Breast epithelium (tissue), 4 donors: ENCODE measurements around the gene VSNL1. TPM values are rescaled to one million over a fixed set of nuclear protein-coding genes. Genes with fewer than 3 reads are reported as not detected.

Source experiments
- DNase-seq, 2 donors: peaks; one replicate each; pipeline ENCODE4 v3.0.0-alpha.2; 2019; ENCODE audit warnings: low spot score in 2 of 2
- H3K27ac ChIP-seq, 2 donors: fragments of 200-600 bp; sonication (generic) in 1 of 2; one replicate each; pipeline ENCODE4 v1.5.1; 2016 to 2019; ENCODE audit warnings: mild to moderate bottlenecking in 1 of 2
- H3K27me3 ChIP-seq, 2 donors: fragments of 200-600 bp; sonication (generic) in 1 of 2; one replicate each; pipeline versions ENCODE4 v1.5.1 to v1.6.0; 2017 to 2019; ENCODE audit warnings: control low read depth in 1 of 2, mild to moderate bottlenecking in 1 of 2
- H3K36me3 ChIP-seq: fragments of 200-600 bp; one replicate; pipeline ENCODE4 v1.5.1; 2019
- H3K4me1 ChIP-seq, 2 donors: fragments of 200-600 bp; sonication (generic); one replicate each; pipeline ENCODE4 v1.5.1; 2016 to 2019; ENCODE audit warnings: control low read depth in 1 of 2
- H3K4me3 ChIP-seq, 3 donors: fragments of 200-600 bp; sonication (generic); 1 replicate in 2 of 3; 2 replicates in 1 of 3; pipeline ENCODE4 v1.5.1; 2016 to 2019; ENCODE audit warnings: mild to moderate bottlenecking in 3 of 3, moderate library complexity in 2 of 3
- H3K9me3 ChIP-seq, 2 donors: fragments of 200-600 bp; sonication (generic) in 1 of 2; one replicate each; pipeline ENCODE4 v1.5.1; 2016 to 2019; ENCODE audit warnings: control low read depth in 1 of 2
- CTCF ChIP-seq, 3 donors: fragments of 450-650 bp; IDR thresholded peaks; one replicate each; pipeline ENCODE4 v1.5.1; 2016 to 2017; ENCODE audit warnings: antibody characterized with exemption in 3 of 3, mild to moderate bottlenecking in 3 of 3, moderate library complexity in 3 of 3
- POLR2A ChIP-seq: fragments of 450-650 bp; IDR thresholded peaks from one replicate; pipeline ENCODE4 v1.6.1; 2016; ENCODE audit warnings: antibody characterized with exemption, mild to moderate bottlenecking, moderate library complexity
- POLR2AphosphoS5 ChIP-seq, 3 donors: sonication (generic); formaldehyde crosslinking; IDR thresholded peaks; one replicate each; pipeline ENCODE4 v1.6.1; 2017; ENCODE audit warnings: antibody characterized with exemption in 3 of 3
- intact Hi-C: fragments of 100-400 bp; cut with DNase I; formaldehyde crosslinking; loops from one replicate; pipeline ENCODE4 v1.15.1; 2023; ENCODE audit warnings: low total_unique reads
- total RNA-seq, 3 donors: library from RNA; depleted of rRNA; stranded (reverse); fragments of >200 nt; gene quantifications; one replicate each; pipeline ENCODE4 v1.1.0, GENCODE V29; 2016

The VSNL1 gene
- total RNA-seq, 3 donors from 2014 or later: 0.80 to 6.9 (median 2.6) TPM

GRCh38 chr2:17547737-17548136 lies 7.2 kb downstream of the VSNL1 start:
- no peak for TF ChIP-seq CTCF (IDR thresholded peaks at IDR 0.05)
- no peak for TF ChIP-seq POLR2A
- no peak for TF ChIP-seq POLR2AphosphoS5 (IDR thresholded peaks at IDR 0.05)
- Histone ChIP-seq H3K27me3 (no peaks in the 10 kb centered on the region), H3K4me1 (no peaks in the 10 kb centered on the region), H3K4me3 (no peak overlapping the region), H3K36me3 (no peaks in the 10 kb centered on the region), H3K27ac (no peak overlapping the region), H3K9me3 (no peaks in the 10 kb centered on the region)
- intact Hi-C loops: no loop called here
- DNase-seq: no peak

DNA sequence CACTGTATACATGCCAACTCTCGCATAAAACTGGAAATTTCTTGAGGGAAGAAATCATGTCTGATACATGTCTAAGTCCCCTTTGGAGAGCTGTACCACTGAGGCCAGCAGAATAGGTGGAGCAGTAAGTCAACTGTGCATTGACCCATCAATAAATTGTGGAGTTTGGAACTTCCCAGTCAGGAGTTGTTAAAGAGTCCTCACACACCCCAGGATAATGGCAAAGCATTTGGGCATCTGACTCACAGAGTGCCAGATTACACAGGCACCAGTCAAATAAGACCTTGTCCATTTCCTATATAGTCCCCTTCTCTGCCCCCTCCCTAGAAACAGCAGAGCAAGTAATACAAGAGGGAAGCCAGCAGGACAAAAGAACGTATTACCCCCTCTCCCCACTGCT lies 10.4 kb downstream of the VSNL1 start:
- TF ChIP-seq CTCF (IDR thresholded peaks at IDR 0.05) (no peak), POLR2AphosphoS5 (IDR thresholded peaks at IDR 0.05) (no peak), POLR2A (no peak)
- intact Hi-C loops: no loop called here
- Histone ChIP-seq H3K4me1 (no peaks in the 10 kb centered on the region), H3K36me3 (no peaks in the 10 kb centered on the region), H3K9me3 (no peaks in the 10 kb centered on the region), H3K27me3 (no peaks in the 10 kb centered on the region), H3K27ac (no peak overlapping the region), H3K4me3 (no peak overlapping the region)
- DNase-seq: no peak

GRCh38 chr2:17555150-17555549 lies 14.7 kb downstream of the VSNL1 start:
- Histone ChIP-seq H3K27me3 (no peaks in the 10 kb centered on the region), H3K4me3 (no peak overlapping the region), H3K36me3 (no peaks in the 10 kb centered on the region), H3K4me1 (no peaks in the 10 kb centered on the region), H3K27ac (no peak overlapping the region), H3K9me3 (no peaks in the 10 kb centered on the region)
- intact Hi-C loops: no loop called here
- no peak for DNase-seq
- TF ChIP-seq CTCF (IDR thresholded peaks at IDR 0.05) (no peak), POLR2A (no peak), POLR2AphosphoS5 (IDR thresholded peaks at IDR 0.05) (no peak)

GRCh38 chr2:17557596-17557995 lies 17.1 kb downstream of the VSNL1 start:
- Histone ChIP-seq H3K4me3 (no peak overlapping the region), H3K27ac (no peak overlapping the region), H3K36me3 (no peaks in the 10 kb centered on the region), H3K9me3 (no peaks in the 10 kb centered on the region), H3K4me1 (no peaks in the 10 kb centered on the region), H3K27me3 (no peaks in the 10 kb centered on the region)
- TF ChIP-seq POLR2AphosphoS5 (IDR thresholded peaks at IDR 0.05): no peak
- TF ChIP-seq CTCF (IDR thresholded peaks at IDR 0.05): no peak
- TF ChIP-seq POLR2A: no peak
- no peak for DNase-seq
- intact Hi-C loops: no loop called here

GRCh38 chr2:17558053-17558452 lies 17.6 kb downstream of the VSNL1 start:
- Histone ChIP-seq H3K4me1 (no peaks in the 10 kb centered on the region), H3K27ac (no peak overlapping the region), H3K27me3 (no peaks in the 10 kb centered on the region), H3K4me3 (no peak overlapping the region), H3K36me3 (no peaks in the 10 kb centered on the region), H3K9me3 (no peaks in the 10 kb centered on the region)
- TF ChIP-seq POLR2AphosphoS5 (IDR thresholded peaks at IDR 0.05): no peak
- TF ChIP-seq CTCF (IDR thresholded peaks at IDR 0.05): no peak
- TF ChIP-seq POLR2A: no peak
- intact Hi-C loops: no loop called here
- DNase-seq: no peak
